HCEC 1CT (cell line): ENCODE measurements around the gene KCTD2.

Experiments
- DNase-seq: peaks from one replicate; pipeline ENCODE4 v3.0.0-alpha.2; 2017

The KCTD2 gene

DNA sequence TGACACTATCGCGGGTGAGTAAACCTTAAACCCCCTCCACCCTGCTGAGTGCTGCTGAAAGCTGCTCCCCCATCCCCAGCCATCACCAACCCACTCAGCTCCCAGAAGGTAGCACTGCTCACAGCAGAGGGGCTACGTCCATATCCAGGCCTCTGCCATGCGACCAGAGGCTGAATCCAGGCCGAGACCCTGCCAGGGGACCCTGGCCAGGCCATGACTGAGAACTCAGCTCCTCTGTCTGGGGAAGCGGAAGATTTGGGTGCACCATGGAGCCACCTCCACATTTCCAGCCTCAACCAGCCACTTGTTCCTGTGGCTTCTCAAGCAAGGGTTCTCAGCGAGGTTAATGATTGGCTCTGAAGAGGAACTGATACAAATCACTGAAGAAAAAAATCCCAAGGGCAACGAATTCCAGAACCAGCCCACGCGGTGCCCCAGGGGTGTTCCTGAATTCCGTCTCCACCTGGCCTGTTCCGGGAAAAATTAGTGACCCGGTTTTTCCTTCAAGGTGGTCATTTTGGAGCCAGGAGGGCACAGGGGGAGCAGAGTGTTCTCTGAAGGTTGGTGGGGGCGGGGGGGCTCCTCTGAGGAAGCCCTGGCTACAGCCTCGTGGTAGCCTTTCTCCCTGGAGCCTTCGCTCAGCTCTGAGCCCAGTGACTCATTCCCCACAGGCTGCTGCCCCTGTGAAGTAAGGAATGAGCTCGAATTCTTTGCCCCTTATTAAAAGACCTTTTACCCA is 31.4 kb downstream of the KCTD2 start:
- DNase-seq: peak; percentile 63

DNA sequence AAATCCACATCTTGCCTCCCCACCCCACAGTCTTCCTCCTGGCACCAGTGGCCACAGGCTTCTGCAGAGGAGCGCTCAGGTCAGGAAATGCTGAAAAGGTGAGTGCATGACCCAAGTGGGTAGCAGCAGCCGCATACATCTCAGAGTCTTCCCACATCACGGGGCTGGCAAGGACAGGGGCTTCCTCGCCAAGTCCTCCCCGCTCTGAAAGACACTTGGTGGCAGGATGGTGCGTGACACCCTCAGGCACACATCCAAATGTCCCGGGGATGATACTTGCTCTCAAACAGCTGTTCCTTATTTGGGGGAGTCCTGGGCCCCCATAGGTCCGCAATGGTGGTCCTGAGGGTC is 32.0 kb downstream of the KCTD2 start:
- DNase-seq: no peak

DNA sequence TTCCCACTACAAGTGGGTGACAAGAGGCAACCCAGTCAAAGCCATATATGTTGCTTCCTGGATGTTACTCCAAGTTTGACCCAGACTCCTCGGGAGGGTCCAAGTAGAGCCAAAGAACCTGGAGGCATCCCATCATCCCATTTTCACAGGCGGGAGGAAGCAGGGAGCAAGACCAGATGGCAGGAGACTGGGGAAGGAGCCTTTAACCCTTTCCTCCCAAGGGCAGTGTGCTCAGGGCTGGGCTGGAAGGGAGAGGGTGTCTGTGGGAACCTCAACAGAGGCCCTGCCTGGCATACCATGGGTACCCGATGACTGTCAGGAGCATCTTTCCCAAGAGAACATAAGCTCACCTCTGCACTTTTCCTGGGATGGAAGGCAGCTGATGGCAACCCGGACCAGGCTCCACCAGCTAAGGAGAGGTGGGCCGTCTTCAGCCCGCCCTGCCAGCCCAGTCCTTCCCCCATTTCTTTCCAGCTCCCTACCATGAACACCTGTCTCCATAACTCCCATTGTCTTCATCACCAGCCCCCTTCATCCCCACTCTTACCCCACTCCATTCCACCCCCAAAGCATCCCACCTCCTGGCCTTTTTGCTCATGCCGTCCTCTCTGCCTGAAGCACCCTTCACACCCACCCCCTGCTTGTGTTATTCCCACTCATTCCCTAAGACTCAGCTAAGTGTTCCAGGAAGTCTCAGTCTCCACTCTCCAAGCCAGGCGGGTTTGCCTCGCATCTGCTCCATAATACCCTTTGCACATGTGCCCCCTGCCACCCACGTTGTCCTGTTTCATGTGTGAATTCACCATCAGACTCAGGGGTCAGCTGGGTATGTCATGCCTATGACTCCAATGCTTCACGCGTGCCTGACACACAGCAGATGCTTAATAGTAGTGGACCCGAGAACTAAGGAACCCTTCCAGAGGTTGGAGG is 34.9 kb downstream of the KCTD2 start:
- DNase-seq: no peak

DNA sequence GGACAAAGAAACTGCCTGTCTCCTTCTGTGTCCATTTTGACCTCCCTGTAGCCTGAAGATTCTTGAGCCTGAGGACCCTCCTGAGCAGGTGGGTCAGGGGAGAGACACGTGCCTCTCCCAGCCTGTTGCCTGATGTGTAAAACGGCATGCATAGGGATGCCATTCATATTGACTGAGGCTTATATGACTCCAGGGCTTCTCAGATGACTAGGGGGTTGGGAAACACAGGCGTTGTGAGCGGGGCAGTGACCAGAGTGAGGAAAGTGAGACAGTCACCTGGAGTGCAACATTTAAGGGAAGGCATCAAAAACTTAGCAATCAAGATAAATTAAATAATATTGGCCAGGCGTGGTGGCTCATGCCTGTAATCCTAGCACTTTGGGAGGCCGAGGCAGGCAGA is 35.7 kb downstream of the KCTD2 start:
- no peak for DNase-seq

DNA sequence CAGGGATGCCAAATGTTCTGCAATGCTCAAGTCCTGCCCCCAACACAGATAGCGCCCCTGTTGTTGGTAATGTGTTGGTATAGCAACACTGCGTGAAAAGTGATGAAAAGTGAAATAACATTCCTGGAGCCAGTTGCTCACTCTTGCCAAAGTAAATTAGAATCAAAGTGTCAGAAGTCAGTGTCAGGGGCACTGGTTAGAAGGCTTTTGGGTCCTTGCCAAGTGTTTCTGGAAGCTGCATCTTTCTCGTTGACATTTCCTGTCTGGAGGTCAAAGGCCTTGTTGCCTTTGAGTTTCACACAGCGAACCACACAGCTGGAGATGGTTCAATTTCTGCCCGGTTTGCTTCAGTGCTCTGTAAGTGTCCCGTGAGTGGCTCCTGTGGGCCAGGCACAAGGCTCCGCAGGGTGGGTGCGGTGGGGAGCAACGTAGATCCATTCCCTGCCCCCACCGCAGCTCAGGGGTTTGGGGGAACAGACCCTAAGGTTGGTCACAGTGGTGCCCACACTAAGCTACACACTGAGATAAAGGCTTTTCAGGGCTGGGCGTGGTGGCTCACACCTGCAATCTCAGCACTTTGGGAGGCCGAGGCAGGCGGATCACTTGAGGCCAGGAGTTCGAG is 37.1 kb downstream of the KCTD2 start:
- DNase-seq: no peak

DNA sequence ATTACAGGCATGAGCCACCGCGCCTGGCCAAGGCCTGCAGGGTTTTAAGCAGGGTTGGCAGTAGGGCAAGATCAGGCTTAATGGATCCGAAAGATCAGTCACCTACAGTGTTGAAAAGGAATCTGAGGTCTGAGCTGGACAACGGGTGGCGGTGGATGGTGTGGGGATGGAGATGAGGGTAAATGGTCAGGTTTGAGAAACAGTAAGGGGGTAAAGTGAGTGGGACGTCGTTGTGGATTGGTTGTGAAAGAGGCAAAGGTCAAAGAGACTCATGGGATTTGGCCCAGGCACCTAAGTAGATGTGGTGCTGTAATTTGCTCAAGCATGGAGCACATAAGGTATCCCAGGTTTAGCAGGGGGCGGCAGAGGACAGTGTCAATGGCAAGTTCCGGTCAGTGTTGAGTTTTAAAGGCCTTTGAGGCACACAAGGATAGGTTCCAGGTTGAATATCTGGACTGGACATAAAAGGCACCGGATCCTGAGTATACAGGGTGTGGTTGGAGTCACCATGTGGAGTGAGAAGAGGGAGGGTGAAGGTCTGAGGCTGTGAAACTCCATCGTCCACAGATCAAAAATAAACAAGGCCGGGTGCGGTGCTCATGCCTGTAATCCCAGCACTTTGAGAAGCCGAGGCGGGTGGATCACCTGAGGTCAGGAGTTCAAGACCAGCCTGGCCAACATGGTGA is 39.6 kb downstream of the KCTD2 start:
- DNase-seq: no peak

DNA sequence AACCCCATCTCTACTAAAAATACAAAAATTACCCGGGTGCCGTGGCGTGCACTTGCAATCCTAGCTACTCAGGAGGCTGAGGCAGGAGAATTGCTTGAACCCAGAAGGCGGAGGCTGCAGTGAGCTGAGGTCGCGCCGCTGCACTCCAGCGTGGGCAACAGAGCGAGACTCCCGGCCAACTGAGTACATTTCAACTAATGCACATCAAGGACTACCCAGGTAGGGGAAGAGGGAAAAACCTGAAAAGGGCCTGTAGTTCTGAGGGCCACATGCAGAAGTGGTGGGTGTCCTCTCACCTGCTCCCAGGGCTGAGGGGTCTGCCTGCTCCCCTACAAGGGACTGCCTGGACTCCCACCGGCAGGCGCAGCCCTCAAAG is 40.1 kb downstream of the KCTD2 start:
- DNase-seq: no peak

DNA sequence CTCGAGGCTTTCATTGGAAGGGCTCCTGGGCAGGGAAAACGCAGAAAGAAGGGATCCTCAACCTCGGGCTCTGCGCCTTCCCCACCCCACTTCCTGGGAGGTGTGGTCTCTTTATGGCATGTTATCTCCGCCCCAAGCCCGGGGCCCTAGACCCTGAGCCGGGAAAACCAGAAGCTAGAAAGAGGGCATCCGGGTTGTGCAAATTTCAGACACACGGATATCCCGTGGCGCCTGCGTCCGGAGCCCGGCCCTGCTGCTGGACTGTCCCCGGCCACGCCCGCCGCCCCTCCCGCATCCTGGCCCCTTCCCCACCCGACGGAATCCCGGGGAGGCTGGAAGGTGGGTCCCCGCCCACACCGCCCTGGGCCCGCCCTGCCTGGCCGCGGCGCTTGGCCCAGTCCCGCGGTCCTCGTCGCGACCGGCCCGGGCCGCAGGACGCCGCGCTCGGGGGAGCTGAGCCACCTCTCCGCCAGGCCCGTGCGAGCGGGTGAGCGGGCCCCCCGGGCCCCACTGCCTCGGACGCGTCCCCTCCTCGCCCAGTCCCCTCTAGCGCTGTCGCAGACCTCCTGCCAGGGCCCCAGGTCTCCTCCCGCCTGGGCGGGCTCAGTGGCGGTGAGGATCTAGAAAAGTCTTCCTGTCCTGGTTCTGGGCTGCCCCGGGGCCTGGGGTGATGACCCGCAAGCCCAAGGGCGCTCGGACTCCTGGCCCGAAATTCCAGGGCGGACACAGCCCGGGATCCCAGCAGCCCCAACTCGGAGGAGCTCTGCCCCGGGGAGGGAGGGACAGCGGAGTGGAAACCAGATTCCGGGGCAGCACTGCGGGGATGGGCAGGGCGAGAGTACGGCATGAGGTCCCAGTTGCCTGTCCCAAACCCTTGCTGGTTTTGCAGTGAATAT is 40.8 kb downstream of the KCTD2 start, which contains the start of gene SLC16A5:
Gene SLC16A5, plus strand, starts transcription at position 397 of the 896 bp plus-strand sequence. CDS start 5,683 bp downstream, outside the sequence.
- DNase-seq: peak; percentile 82

DNA sequence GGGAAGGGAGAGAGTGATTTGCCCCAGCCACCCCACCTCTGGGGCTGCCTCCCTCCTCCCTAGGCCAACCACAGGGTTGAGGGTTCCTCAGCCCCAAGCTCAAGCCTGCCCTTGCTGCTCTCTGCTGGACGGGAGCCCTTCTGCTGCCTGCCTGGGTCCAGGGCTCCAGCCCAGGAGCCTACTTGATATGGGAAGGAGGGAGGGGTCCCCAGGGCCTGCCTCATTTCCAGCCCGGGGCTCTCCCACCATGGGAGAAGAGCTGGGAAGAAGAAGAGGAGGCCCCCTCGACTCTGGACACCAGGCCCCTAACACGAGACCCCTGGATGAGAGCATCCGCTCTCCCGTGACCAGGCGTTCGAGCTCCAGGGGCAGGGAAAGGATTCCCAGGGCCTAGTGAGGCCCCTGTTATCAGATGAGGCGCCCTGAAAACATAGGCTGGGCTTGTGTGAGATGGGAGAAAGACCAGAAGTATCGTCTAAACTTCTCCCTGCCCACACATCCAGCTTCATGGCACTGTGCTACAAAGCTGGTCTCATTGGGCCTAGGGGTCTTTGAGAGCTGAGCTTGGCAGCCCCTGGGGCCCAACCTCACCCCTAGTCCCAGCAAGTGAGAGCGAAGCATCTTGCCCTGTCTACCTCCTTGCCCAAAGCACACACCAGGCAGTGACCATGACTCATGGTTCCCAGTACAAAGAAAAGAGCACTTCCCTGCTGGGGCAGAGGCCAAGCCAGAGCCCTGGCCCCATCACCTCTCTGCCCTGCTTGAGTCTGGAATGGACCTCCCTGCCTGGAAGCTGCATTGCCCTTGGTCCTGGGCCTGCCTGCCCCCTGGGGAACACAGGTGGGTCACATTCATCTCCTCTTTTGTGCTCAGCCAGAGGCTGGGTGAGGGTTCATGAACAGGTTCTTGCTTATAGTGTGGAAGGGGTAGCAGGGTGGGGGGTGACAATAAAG is 41.7 kb downstream of the KCTD2 start:
- DNase-seq: peak; percentile 49

DNA sequence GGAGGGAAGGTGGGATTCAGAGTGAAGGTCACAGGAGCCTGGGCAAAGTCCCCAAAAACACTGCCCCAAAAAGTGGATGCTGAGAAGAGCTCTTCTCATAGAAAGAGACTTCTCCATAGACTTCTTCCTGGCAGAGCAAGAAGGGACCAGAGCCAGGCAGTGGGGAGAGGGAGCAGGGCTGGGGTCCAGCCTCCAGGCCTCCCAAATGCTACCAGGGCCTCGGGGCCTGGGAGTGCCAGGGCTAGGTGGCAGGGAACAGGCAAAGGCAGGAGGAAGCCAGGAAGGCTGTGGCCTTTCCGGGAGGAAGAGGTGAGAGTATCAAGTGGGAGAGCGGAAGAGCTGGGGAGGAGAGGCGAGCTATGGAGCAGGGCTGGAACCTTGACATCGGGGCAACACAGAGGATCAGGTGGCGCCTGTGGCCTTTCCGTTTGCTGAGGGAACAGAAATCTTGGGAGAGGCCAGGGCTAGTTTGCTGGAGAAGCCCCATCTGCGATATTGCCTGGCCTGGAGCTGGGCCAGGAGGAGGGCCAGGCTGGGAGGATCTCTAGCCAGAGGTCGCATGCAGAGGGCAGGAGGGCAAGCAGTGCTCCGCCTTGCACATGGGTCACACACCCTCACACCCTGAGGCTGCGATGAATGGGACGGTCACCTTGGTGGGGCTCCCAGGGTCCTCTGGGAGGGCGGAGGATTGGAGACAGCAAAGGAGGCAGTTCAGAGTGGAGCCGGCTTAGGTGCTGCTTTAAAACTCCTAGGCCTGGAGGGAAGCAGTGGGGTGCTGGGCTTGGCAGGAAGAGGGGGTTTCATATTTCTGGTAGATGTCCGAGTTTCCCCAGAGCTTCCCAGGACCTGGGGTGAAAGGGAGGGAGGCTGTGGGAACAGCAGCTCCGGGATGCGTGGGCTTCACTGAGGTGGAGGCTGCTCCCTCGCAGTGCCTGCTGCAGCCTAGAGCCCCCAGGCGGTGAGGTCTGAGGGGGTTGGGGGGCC is 44.1 kb downstream of the KCTD2 start:
- no peak for DNase-seq

DNA sequence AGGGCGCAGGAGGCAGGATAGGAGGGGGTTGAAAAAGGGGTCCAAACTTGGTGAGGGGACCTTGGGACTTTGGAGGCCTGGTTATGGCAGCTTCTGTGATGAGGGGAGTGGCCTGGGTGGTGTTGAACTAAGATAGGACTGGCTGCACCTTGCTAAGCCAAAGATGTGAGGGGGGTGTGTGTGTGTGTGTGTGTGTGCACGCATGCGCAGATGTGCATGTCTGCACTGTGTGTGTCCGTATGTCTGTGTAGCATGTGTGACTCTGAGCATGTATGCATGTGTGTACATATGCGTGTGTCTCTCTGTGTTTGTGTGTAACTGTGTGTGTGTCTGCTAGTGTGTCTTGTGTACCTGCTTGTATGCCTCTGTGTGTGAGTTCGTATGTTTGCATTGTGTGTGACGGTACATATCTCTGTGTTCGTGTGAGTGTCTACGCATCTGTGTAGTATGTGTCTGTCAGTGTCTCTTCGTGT is 44.9 kb downstream of the KCTD2 start:
- no peak for DNase-seq

DNA sequence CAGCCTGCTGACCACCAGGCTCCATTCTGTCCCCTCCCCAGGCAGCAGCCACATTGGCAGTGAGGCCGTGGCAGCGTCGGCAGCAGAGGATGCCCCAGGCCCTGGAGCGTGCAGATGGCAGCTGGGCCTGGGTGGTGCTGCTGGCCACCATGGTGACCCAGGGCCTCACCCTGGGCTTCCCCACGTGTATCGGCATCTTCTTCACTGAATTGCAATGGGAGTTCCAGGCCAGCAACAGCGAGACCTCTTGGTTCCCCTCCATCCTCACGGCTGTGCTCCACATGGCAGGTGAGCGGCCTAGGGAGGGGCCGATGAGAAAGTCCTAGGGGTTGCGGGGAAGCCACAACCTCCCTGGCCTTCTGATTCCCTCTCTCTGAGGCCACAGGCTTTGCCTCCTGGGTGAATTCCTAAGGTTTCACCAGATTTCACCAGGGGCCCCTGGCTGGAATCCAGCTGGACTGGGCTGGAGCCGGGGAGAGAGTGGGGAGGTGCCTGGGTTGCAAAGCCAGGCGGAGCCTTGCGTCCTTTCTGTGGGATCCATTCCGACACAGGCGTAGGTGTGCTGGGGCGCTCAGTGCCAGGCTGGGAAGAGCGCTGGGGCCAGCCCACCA is 46.6 kb downstream of the KCTD2 start:
- no peak for DNase-seq

DNA sequence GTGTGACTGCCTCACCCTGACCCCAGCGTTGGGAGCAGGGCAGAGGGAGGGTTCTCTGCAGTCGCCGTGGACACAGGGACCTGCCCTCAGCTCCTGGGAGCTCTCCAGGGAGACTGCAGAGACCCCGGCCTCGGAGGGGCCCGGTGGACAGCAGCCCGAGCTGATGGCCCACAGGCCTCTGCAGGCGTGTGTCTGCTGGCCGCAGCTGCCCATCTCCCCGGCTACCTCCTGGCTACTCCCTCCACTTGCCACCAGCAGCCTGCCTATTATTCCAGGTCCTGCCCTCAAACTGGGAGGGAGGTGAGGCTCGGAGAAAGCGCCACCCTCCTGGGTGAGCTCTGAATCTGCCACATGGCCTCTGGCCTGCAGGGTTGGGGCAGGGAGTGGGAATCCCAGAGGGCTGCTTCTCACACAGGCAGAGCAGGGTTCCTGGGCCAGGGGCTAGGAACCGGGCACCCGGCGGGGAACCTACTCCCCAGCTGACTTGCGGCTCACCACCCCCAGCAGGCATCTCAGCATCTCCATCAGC is 47.9 kb downstream of the KCTD2 start:
- DNase-seq: no peak

DNA sequence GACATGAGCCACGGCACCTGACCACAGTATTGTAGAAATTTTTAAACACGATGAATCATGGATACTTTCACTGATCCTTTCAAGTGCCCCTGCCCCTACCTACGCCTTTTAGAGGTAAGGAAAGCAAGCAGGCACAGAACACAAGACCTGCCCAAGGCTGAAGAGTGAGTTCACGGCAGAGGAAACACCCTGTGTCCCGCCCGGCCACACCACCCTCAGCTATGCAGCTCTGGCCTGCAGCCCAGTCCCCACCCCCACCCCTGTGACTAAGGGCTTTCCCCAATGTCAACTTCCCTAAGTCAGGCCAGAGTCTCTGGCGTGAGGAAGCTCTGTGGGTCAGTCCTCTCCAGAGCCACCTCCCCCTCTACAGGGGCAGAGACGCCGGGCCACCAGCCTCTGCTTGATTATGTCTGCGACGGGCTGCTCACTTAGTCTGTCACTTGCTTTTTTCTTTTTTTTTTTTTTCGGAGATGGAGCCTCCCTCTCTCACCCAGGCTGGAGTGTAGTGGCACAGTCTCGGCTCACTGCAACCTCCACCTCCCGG is 49.1 kb downstream of the KCTD2 start:
- DNase-seq: peak; percentile 69

DNA sequence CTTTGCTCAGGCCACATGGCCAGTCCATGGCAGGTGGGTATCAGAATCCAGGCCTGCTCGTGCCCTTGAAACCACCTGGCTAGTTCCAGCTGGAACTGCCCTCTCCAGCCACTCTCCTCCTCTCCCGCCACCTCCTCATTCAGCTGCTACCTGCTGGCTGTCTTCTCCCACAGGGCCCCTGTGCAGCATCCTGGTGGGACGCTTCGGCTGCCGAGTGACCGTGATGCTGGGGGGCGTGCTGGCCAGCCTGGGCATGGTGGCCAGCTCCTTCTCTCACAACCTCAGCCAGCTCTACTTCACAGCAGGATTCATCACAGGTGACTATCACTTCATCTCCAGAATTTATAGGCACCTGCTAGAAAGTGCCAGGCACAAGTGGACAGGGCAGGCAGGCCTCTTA is 50.8 kb downstream of the KCTD2 start:
- DNase-seq: no peak

DNA sequence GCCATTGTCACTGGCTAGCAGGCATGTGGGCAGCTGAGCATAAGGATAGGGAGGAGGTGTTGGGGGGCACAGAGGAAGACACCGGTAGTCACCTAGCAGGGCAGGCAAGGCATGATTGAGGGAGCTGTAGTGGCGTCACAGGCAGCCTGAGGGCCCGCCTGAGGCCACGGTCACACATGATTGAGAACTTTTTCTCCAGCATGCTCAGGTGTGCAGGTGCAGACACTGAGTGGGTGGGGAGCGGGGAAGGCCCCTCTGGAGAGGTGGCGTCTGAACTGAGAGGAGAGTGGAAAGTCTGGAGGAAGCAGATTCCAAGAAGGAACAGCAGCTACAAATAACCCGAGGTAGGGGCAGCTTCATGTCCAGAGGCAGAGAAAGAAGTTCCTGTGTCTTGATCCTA is 51.8 kb downstream of the KCTD2 start:
- no peak for DNase-seq

DNA sequence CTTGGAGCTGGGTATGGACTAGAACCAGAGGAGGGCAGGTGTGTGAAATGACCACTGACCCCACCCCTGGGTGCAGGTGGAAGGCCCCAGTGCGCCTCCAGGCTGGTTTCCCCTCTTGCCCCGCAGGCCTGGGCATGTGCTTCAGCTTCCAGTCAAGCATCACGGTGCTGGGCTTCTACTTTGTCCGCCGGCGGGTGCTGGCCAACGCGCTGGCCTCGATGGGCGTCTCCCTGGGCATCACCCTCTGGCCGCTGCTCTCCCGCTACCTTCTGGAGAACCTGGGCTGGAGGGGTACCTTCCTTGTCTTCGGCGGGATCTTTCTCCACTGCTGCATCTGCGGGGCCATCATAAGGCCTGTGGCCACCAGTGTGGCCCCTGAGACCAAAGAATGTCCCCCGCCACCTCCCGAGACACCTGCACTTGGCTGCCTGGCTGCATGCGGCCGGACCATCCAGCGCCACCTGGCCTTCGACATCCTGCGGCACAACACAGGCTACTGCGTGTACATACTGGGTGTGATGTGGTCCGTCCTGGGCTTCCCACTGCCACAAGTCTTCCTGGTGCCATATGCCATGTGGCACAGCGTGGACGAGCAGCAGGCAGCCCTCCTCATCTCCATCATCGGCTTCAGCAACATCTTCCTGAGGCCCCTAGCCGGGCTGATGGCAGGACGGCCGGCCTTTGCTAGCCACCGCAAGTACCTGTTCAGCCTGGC is 53.0 kb downstream of the KCTD2 start:
- DNase-seq: no peak

DNA sequence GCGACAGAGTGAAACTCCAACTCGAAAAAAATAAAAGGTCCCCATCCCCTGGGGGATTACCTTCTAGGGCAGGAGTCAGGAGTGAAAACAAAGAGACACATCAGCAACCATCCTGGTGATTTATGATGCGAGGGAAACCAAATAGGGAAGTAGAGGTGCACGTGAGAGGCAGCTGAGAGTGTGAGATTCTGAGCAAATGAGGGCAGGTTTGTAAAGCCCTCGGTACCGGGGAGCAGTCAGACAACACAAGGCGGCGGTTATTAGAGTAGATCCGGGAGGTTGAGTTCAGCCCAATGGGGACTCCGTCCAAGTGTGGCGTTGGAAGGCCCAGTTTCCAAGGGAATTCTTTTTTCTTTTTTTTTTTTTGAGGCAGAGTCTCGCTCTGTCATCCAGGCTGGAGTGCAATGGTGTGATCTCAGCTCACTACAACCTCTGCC is 55.4 kb downstream of the KCTD2 start:
- DNase-seq: no peak
